K562 (cell line): Measurements from ENCODE around the gene ZNF81.

Experiments used
- CTCF ChIP-seq, 3 experiments: IDR thresholded peaks in 2 of 3; conservative IDR thresholded peaks in 1 of 3; 2 replicates each; pipeline ENCODE4 v1.5.1; 2011 to 2012; ENCODE audit warnings: low read length in 3 of 3, mild to moderate bottlenecking in 3 of 3, control low read depth in 2 of 3, improper control_type of control experiment in 1 of 3, inconsistent platforms in 1 of 3, low read depth in 1 of 3, mixed read lengths in 1 of 3, moderate library complexity in 1 of 3; ENCODE audit not compliant: insufficient read depth in 2 of 3
- MXI1 ChIP-seq: IDR thresholded peaks from 2 replicates; pipeline ENCODE4 v1.6.1; 2011; ENCODE audit warnings: low read depth, mild to moderate bottlenecking, improper control_type of control experiment, low read length
- NFIC ChIP-seq: fragments of 450-650 bp; IDR thresholded peaks from 2 replicates; pipeline ENCODE4 v1.6.1; 2017; ENCODE audit warnings: mild to moderate bottlenecking, inconsistent platforms
- POLR2AphosphoS5 ChIP-seq: IDR thresholded peaks from 2 replicates; pipeline ENCODE4 v1.6.1; 2011; ENCODE audit warnings: mild to moderate bottlenecking, low read depth, low read length, moderate library complexity; ENCODE audit not compliant: control insufficient read depth, insufficient read depth
- RAD21 ChIP-seq, 2 experiments: fragments of 250-450 bp in 1 of 2; fragments of 450-650 bp in 1 of 2; sonication (Bioruptor Pico) in 1 of 2; formaldehyde crosslinking in 1 of 2; IDR thresholded peaks in 1 of 2; conservative IDR thresholded peaks in 1 of 2; 2 replicates each; pipeline versions ENCODE4 v1.4.0 to v1.8.0; 2020 to 2022; ENCODE audit warnings: mild to moderate bottlenecking in 2 of 2, moderate library complexity in 1 of 2
- SMAD4 ChIP-seq: fragments of 250-450 bp; sonication (Bioruptor Pico); conservative IDR thresholded peaks from 2 replicates; pipeline ENCODE4 v1.8.0; 2021; ENCODE audit warnings: inconsistent platforms, mild to moderate bottlenecking, moderate library complexity
- ZNF384 ChIP-seq: IDR thresholded peaks from 2 replicates; pipeline ENCODE4 v1.6.1; 2012; ENCODE audit warnings: low read depth, low read length, improper control_type of control experiment

DNA sequence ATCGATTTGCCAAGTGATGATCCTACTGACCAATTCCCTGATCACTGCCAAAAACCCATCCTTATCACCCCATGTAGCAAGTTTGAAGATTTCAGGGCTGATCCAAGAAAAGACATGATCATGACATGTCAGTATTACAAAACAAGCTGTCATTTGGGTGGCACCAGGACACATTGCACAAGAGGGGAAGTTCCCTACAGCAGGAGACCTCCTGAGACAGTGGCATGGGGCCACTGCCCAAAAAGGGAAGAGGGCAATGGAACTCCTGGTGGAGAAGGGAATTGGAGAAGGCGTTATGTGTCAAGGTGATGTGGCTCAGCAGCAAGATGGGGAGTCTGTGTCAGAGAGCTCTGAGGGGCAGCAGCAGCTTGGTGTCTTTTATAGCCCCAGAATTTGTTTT, 123.7 kb downstream of the ZNF81 start:
- no peak for TF ChIP-seq NFIC
- no peak for TF ChIP-seq CTCF (IDR thresholded peaks at IDR 0.05 in 2 of 3, conservative IDR thresholded peaks at IDR 0.05 in 1 of 3; ENCODE audit: insufficient read depth in 2 of 3, low read depth in 1 of 3, low read length in 3 of 3)
- no peak for TF ChIP-seq ZNF384
- TF ChIP-seq RAD21 (CRISPR knock-in tag; conservative IDR thresholded peaks at IDR 0.05 in 1 of 2, IDR thresholded peaks at IDR 0.05 in 1 of 2): no peak
- TF ChIP-seq MXI1: no peak
- TF ChIP-seq SMAD4: no peak
- TF ChIP-seq POLR2AphosphoS5: no peak
